ENCODE measurements around the gene NISCH. TPM values are rescaled to one million over a fixed set of nuclear protein-coding genes. Genes with fewer than 3 reads are reported as not detected.

The NISCH gene
- total RNA-seq, 1 donor = 70.6 TPM

DNA sequence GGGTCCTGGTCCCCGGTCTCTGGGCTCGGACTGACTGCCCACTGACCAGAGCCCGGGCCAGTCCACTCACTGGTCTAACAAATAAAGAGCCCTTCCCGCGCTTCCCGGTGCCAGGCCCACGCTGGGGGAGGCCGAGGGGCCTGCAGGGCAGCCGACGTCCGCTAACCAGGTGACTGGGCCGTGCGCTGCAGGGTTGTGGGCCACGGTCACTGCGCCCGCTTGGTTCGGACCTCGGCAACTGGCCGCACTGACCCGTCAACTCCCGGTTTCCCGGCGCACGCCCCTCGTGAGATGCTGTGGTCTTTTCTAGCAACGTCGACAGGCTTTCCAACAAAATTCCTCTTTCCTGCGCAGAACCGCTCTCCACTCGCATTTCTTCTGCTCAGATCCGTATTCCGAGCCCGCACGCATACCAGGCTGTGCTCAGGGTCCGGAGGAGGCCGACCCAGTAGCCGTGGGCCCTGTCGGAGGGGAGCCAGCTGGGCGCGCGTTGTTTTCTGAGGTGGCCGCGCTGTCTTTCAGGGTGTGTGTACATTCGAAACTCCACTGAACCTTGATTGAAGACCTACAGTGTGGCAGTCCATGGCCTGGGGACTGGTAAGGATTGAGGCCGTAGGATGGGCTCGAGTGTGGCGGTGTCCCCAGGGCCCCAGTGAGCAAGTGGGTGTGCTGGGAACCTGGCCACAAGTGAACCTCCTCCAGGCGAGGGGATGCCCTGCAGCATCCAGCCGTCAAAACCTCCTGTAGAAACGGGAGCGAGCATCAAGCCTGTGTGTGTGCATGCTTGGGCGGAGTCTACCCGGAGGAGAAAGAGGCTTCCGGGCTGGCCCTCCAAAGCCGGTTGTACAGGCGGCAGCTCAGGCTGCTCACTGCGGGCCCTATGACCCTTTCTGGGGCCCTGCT, 79.1 kb downstream of the NISCH start:
- no peak for DNase-seq (ENCODE audit: low read depth in 2 of 3, low spot score in 2 of 3)

DNA sequence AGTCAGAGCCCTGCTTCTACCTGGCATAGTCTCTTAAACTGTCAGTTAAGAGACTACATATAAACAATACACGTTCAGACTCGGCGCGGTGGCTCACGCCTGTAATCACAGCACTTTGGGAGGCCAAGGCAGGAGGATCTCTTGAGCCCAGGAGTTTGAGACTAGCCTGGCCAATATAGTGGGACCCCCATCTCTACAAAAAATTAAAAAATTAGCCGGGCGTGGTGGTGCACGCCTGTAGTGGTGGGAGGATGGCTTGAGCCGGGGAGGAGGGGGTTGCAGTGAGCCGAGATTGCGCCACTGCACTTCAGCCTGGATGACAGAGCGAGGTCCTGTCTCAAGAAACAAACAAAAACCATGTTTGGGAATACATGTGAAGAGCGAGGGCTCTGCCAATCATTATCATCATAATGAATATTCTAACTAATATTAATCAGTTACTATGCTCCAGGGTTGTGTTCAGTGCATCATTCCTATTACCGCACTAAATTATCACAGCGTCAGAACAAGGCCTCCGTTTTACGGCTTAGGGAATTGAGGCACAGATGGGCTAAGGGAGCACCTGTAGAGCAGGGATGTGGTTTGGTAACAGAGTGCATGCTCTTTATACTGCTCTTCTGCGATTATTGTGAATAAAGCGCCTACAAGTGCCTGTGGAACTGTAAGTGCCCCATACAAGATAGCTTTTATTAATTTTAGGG, 80.2 kb downstream of the NISCH start:
- DNase-seq (ENCODE audit: low read depth in 2 of 3, low spot score in 2 of 3) = no peak

GRCh38 chr3:52536112-52536368, 80.6 kb downstream of the NISCH start:
- no peak for DNase-seq (ENCODE audit: low read depth in 2 of 3, low spot score in 2 of 3)

GRCh38 chr3:52536369-52537164, 81.2 kb downstream of the NISCH start, which contains the start of gene UQCC5:
UQCC5 (plus strand) TSS chr3:52536605; CDS start chr3:52536756, 151 bp downstream.
- peak; percentile 97 to 99 (median 98) for DNase-seq (ENCODE audit: low read depth in 2 of 3, low spot score in 2 of 3)

GRCh38 chr3:52537165-52537620, 81.8 kb downstream of the NISCH start:
- DNase-seq (ENCODE audit: low read depth in 2 of 3, low spot score in 2 of 3) = no peak

DNA sequence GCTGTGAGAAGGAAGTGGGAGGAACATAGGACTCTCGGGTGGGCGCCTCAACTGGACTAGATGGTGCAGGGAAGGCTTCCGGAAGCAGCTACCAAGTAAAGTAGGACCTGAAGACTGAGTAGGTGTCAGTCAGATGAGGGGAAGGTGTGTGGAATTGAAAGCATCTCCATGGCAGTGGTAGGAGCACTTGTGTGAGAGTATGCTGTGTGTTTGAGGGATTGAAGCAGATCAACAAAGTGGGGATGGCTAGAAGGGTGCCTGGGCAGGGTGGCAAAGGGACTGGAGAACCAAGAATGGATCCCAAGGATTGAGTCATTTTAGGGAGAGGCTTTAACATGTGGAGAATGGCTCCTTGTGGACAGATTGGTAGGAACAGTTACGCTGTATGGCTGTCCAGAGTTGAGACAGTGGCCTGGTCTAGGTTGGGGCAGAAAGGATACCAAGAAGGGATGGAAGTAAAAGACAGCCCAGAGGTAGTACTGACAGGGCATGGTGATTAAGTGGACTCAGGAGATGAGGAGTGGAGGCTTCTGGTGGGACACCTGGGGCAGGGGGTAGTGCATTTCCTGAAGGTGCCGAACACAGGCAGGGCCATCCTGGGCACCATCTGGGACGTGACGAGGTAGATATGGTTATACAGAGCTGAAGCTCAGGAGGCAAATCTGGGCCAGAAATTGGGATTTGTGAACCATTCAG, 82.5 kb downstream of the NISCH start:
- DNase-seq (ENCODE audit: low read depth in 2 of 3, low spot score in 2 of 3) = no peak

DNA sequence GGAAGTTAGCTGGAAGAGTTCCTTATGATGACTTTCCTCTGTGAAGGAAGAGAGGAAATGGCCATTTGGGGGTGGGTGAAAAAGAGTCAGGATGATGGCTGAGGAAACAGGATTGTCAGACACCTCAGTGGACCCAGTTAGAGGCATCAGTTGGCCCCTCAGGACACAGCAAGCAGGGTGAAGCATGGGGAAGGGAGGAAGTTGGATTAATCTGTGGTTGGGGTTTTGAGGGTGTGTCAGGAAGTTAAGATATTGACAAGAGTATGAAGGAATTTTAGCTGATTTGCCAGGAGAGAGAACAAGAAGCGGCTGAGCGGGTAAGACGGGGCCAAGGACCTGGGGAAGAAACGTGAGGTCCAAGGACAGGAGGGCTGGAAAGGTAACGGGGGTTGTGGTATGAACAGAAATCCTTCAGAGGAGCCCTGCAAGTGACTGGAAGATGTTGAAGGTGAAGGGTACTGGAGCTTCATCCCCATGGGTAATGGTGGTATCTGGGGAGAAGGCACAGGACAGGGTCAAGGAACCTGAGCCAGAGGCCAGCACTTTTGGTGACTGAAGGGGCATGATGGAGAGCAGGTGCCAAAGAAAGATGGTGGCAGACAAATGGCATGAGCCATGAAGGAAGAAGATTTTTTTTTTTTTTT, 83.7 kb downstream of the NISCH start:
- DNase-seq (ENCODE audit: low read depth in 2 of 3, low spot score in 2 of 3) = no peak

DNA sequence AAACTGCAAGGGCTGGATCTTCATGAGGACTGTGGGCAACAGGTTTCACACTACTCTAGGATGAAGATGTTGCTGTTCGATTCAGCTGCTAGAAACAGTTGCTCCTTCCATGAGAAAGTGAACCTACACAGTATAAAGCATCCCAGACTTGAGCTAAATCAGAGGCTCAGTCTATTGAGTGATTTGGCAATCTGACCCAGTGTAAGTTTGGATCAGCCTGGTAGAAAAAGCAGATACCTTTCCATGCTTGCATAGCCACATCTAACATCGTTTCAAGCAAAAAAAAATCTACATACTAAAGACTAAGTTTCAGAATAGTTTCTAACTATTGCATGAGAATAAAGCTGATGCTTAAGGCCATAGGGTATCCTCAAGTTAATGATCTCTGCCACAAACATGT, 85.6 kb downstream of the NISCH start:
- DNase-seq (ENCODE audit: low read depth in 2 of 3, low spot score in 2 of 3) = no peak

Other genes starting within 250 kb of the NISCH start
- under 0.01 TPM for gene TLR9, start 230.0 kb upstream of the NISCH start, total RNA-seq
- 157 TPM for gene TWF2, start 216.4 kb upstream of the NISCH start, total RNA-seq
- gene PPM1M, start 209.8 kb upstream of the NISCH start, total RNA-seq = 11.6 TPM
- 62.2 TPM for gene WDR82, start 177.0 kb upstream of the NISCH start, total RNA-seq
- 36.6 TPM for gene GLYCTK, start 167.8 kb upstream of the NISCH start, total RNA-seq
- 47.1 TPM for gene DNAH1, start 139.3 kb upstream of the NISCH start, total RNA-seq
- gene BAP1, start 45.6 kb upstream of the NISCH start, total RNA-seq = 106 TPM
- gene PHF7, start 44.9 kb upstream of the NISCH start, total RNA-seq = 17.5 TPM
- 0.54 TPM for gene SEMA3G, start 10.5 kb upstream of the NISCH start, total RNA-seq
- gene TNNC1, start 1.6 kb upstream of the NISCH start, total RNA-seq = 0.54 TPM
- 19.1 TPM for gene STAB1, start 39.7 kb downstream of the NISCH start, total RNA-seq
- gene NT5DC2, start 78.3 kb downstream of the NISCH start, total RNA-seq = 40.4 TPM
- gene UQCC5, start 81.0 kb downstream of the NISCH start, total RNA-seq = 1.9 TPM
- gene PBRM1, start 230.3 kb downstream of the NISCH start, total RNA-seq = 63.3 TPM
- 22.6 TPM for gene GNL3, start 230.4 kb downstream of the NISCH start, total RNA-seq